KOPT-K1 (cell line): ENCODE data around the gene STK32C.
"Not testable (repeated sequence)": the region's sequence is repeated elsewhere in the genome, so short reads cannot be mapped to it uniquely, and the experiment has no call there.

Experiments used
- H3K27ac ChIP-seq: fragments of 200-600 bp; sonication (generic); 2 replicates; pipeline ENCODE4 v1.5.1; 2016; ENCODE audit warnings: antibody characterized with exemption, mild to moderate bottlenecking, low read depth, low read length; ENCODE audit not compliant: poor library complexity, severe bottlenecking
- H3K36me3 ChIP-seq: fragments of 200-600 bp; sonication (generic); 2 replicates; pipeline ENCODE4 v1.5.1; 2017; ENCODE audit warnings: antibody characterized with exemption, mild to moderate bottlenecking, low read length, moderate library complexity; ENCODE audit not compliant: insufficient read depth
- H3K9me3 ChIP-seq: fragments of 200-600 bp; sonication (generic); 2 replicates; pipeline ENCODE4 v1.5.1; 2017; ENCODE audit warnings: antibody characterized with exemption, low read length, mild to moderate bottlenecking; ENCODE audit not compliant: insufficient read depth, poor library complexity, severe bottlenecking

Gene STK32C

DNA sequence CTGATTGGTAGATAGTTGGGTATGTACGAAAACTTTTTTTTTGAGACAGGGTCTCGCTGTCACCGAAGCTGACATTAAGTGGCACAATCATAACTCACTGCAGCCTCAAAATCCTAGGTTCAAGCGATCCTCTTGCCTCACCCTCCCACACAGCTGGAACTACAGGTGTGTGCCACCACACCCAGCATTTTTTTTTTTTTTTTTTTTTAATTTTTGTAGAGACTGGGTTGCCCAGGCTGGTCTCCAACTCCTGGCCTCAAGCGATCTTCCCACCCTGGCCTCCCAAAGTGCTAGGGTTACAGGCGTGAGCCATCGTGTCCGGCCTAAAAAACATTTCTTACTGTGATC is 22.7 kb upstream of the STK32C start:
- Histone ChIP-seq H3K9me3 (peaks cover 8% of the 10 kb centered on the region), H3K36me3 (peaks cover 37% of the 10 kb centered on the region), H3K27ac (peak overlapping the region; percentile 94)

DNA sequence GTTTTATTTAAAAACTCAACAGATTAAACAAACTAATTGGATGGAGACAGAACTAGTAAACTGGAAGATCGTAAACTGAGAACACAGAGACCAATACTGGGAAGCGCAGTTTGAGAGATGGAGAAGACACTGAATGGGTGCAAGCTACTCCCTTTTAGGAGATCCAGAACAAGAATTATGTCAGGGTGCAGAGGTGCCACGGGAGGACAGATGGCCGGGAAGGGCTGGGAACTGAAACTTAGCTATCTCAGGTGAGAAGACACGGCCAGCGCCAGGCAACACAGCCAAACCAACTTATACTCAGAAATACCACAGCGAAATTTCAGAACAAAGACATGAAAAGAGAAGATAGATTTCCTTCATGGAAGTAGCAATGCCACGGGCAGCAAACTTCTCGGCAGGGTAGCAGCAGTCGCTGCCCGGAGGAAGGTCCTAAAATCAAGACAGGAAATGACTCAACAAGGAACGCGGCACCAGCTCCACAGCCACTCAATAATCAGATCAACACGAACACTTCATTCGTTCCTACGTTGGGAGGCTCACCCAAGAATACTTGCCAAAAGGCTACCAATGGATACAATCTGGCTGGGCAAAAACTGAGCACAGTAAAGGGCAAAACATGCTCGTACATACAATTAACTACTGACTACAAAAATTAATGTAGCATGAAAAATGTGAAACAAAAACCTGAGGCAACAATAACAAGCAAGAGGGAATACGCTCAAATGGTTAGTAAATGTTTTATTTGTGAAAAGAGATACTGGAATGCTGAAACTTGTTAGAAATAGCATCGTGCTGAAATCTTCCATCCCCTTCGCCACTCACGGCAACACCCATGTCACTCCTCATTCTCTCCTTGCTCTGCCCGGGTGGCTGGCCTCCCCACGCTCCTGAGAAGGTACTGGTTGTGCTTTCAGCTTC is 22.1 kb upstream of the STK32C start:
- Histone ChIP-seq H3K27ac (peak overlapping the region; percentile 94), H3K9me3 (peaks cover 8% of the 10 kb centered on the region), H3K36me3 (peaks cover 37% of the 10 kb centered on the region)

DNA sequence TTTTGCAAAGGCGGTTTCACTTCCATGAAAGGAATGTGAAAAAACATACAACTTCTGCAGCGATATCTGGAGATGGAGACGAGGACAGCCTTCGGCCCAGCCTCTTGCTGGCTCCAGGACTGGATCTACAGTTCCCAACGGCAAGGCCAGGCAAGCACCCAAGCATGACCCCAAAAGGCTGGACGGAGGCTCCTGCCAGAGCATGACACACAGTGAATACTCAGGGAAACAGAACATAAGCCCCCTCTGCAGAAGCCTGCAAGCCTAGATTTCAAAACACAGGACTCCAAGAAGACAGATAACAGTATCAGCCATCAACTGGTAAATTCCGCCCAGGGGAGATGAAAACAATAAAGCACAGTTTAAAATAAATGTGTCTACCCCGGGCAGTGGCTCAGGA is 21.0 kb upstream of the STK32C start:
- peaks cover 43% of the 10 kb centered on the region for H3K36me3 ChIP-seq
- H3K9me3 ChIP-seq: peaks cover 8% of the 10 kb centered on the region
- H3K27ac ChIP-seq: no peak overlapping the region

DNA sequence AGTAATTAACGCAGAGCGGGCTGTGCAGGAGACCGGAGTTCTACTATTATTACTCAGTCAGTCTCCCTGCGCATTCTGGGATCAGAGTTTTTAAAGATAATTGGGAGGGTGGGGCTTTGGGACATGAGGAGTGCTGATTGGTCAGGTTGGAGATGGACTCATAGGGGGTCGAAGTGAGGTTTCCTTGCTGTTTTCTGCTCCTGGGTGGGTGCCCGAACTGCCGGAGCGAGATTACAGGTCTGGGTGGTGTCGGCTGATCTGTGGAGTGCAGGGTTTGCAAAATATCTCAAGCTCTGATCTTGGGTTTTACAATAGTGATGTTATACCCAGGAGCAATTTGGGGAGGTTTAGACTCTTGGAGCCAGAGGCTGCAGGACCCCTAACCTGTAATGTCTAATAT is 20.4 kb upstream of the STK32C start:
- no peak overlapping the region for H3K27ac ChIP-seq
- peaks cover 50% of the 10 kb centered on the region for H3K36me3 ChIP-seq
- H3K9me3 ChIP-seq: peaks cover 8% of the 10 kb centered on the region

DNA sequence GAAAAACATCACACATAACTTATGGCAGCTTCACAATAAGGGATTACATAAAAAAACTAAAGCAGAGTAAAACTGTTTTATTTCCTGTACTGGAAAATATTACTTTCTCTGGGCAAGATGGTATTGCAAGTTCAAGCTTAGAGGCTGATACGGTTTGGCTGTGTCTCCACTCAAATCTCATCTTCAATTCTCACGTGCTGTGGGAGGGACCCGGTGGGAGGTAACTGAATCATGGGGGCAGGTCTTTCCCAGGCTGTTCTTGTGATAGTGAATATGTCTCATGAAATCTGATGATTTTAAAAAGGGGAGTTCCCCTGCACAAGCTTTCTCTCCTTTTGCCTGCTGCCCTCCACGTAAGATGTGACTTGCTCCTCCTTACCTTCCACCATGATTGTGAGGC is 19.2 kb upstream of the STK32C start:
- peaks cover 50% of the 10 kb centered on the region for H3K36me3 ChIP-seq
- H3K27ac ChIP-seq: no peak overlapping the region
- H3K9me3 ChIP-seq: peaks cover 8% of the 10 kb centered on the region

DNA sequence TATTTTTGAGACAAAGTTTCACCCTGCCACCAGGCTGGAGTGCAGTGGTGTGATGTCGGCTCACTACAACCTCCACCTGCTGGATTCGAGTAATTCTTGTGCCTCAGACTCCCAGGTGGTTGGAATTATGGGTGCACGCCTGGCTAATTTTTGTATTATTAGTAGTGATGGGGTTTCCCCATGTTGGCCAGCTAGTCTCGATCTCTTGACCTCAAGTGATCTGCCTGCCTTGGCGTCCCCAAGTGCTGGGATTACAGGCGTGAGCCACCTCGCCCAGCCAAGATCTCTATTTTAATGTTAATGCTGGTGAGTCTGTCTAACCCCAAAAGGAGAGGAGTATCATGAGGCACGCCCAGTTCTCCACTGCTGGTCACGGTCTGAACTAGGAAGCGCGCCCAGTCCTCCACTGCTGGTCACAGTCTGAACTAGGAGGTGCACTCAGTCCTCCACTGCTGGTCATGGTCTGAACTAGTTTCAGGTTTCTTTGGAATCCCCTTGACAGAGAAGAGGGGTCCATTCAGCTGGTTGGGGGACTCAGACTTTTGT is 18.7 kb upstream of the STK32C start:
- Histone ChIP-seq H3K27ac (no peak overlapping the region), H3K9me3 (peaks cover 8% of the 10 kb centered on the region), H3K36me3 (peaks cover 50% of the 10 kb centered on the region)

DNA sequence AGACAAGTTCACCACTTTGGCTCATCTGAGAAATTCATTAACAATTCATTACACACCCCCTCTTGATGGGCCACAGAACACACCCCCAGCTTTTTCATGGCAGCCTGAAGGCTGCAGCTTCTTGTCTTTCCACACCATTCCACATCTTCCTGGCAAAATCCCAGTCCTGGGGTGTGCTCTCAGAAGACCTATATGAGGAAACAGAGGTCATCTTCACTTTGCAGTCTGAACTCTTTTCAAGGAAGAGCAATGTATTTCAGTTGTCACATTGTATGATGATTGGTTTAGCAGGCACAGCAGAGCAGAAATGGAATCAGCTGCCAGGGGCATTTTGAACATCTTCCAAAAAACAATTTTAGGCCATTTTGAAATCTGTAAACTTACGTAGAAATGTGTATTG is 16.4 kb upstream of the STK32C start:
- Histone ChIP-seq H3K27ac (no peak overlapping the region), H3K9me3 (peaks cover 8% of the 10 kb centered on the region), H3K36me3 (peaks cover 50% of the 10 kb centered on the region)

DNA sequence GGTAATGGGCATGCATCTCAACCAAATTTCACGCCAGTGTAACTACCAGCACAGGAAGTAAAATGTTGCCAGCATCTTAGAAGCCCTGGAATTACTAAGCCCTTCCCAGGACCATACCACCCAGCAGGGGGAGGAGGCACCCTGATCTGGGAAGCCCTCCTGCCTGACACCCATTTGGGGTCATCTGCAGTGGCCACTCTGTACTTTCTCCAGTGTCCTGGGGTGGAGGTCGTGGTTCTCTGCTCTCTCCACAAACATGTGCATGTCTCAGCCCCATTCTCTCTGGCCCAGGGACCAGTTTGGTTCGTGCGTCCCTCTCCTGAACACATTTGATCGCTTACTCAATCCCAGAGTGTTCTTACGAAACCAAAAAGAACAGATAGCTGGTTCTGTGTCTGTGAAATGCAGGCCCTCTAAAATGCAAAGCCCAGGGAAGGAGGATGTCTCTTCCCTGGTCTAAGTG is 14.9 kb upstream of the STK32C start:
- Histone ChIP-seq H3K27ac (no peak overlapping the region), H3K9me3 (peaks cover 8% of the 10 kb centered on the region), H3K36me3 (peaks cover 35% of the 10 kb centered on the region)

DNA sequence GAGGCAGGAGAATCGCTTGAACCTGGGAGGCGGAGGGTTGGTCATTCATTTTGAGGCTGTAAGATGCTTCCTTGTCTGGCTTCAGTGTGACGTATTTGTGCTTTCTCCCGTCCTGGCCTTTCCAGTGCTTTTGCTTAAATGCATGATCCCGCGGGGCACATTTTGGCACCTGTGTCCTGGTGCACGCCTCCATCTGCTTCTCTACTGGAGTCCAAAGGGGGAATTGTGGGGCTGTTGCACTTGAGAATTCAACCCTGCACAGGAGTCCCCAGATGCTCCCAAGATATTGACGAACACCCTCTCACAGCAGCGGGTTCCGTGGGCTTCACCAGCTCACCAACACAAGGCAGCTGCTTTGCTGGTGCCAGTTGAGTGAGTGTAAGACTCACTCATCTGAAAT is 14.0 kb upstream of the STK32C start:
- Histone ChIP-seq H3K36me3 (peaks cover 26% of the 10 kb centered on the region), H3K27ac (no peak overlapping the region), H3K9me3 (peaks cover 8% of the 10 kb centered on the region)

DNA sequence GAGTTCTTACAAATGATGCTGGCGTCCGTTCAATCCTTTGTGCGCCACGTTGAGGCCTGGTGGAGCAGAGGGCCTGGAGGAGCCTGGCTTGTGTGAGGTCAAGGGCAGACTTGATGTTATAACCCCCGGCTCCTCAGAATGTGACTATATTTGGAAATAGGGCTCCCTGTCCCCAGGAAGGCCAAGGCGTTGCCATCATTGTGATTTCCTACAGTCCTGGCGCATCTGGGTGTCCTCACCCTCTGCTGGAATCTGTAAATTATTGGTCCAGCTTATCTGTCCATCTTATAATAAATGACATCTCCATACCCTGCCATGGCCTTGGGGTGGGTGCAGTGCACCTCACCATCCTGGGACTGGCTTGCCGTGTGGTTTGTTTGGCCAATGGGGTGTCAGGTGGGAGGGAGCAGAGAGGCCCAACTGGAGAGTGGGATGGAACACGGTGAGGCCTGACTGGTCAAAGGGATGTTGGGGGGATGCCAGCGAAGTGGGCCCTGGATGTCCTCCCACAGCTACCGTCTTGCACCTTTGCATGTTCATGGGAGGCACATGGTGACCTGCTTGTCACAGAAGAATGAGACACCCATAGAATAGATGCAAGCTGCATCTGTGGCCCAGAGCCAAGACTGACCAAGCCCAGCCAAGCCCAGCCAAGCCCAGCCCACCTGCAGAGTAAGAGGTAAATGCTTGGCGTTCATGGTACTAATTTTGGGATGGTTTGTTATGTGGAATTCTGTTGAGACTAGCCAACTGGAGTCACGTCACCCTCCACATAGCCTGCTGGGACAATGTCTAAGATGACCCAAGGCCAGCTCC is 13.1 kb upstream of the STK32C start:
- no peak overlapping the region for H3K27ac ChIP-seq
- peaks cover 17% of the 10 kb centered on the region for H3K36me3 ChIP-seq
- peaks cover 1% of the 10 kb centered on the region for H3K9me3 ChIP-seq

DNA sequence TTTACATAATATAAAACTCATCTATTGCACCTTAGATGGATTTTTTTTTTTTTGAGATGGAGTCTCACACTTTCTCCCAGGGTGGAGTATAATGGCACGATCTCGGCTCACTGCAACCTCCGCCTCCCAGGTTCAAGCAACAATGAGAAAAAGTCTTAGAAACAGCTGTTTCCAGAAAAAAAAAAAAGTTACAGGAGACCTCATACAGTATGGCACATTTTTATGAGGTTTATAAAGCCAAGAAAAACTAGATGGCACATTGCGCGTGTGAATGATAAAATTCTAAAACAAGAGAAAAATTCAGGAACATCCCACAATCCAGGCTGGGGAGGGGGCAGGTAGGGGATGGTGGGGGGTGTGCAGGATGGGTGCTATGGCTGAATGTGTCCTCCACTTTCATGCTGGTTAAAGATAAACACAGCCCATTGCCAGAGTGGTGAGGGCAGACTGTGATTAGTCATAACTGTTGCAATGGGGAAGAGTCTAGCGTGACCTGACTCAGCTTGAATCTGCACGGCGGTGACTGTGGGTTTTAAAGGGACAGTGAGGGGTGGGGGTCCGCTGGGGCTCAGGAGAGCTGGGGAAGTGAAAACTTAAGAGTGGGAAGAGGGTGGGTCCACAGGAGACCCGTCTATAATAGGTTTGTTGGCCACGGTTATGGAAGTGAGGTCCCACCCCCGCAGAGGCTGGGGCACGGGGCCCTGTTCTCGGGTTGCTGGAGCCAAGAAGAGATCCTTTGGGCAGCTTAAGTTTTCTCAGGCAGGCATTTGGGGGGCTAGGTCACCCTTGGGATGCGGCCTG is 12.3 kb upstream of the STK32C start:
- H3K9me3 ChIP-seq: no peaks in the 10 kb centered on the region
- no peak overlapping the region for H3K27ac ChIP-seq
- H3K36me3 ChIP-seq: peaks cover 13% of the 10 kb centered on the region; the same call in 1 of the 2 replicates

DNA sequence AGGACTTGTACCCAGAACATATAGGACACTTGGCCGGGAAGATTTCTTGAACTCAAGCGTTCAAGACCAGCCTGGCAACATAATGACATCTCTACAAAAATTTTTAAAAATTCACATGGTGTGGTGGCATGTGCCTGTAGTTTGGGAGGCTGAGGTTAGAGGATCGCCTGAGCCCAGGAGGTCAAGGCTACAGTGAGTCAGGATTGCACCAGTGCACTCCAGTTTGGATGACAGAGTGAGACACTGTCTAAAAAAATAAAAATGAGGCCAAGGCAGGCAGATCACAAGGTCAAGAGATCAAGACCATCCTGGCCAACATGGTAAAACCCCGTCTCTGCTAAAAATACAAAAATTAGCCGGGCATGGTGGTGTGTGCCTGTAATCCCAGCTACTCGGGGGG is 9.7 kb upstream of the STK32C start:
- not testable (repeated sequence) for H3K36me3 ChIP-seq, H3K27ac ChIP-seq

DNA sequence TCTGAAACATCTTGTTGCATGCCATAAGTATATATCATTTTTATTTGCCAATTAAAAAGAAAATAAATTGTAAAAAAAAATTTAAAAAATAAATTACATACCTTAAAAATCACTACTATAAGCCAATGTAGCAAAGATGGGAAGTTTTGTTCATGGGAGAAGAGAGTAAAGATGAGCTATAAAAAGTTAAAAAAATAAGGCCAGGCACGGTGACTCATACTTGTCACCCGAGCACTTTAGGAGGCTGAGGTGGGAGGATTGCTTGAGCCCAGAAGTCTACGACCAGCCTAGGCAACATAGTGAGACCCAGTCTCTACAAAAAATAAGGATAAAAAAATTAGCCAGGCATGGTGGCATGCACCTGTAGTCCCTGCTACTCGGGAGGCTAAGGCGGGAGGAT is 8.4 kb upstream of the STK32C start:
- H3K9me3 ChIP-seq: no peaks in the 10 kb centered on the region
- no peaks in the 10 kb centered on the region for H3K36me3 ChIP-seq
- H3K27ac ChIP-seq: no peak overlapping the region

More for the DNA sequence above, 9.7 kb upstream of the STK32C start:
- not testable (repeated sequence) for H3K9me3 ChIP-seq

DNA sequence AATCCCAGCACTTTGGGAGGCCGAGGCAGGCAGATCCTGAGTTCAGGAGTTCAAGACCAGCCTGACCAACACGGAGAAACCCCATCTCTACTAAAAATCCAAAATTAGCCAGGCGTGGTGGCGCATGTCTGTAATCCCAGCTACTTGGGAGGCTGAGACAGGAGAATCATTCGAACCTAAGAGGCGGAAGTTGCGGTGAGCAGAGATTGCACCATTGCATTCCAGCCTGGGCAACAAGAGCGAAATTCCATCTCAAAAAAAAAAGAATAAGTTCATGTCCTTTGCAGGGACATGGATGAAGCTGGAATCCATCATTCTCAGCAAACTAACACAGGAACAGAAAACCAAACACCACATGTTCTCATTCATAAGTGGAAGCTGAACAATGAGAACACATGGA is 7.1 kb upstream of the STK32C start:
- not testable (repeated sequence) for H3K9me3 ChIP-seq, H3K27ac ChIP-seq, H3K36me3 ChIP-seq

DNA sequence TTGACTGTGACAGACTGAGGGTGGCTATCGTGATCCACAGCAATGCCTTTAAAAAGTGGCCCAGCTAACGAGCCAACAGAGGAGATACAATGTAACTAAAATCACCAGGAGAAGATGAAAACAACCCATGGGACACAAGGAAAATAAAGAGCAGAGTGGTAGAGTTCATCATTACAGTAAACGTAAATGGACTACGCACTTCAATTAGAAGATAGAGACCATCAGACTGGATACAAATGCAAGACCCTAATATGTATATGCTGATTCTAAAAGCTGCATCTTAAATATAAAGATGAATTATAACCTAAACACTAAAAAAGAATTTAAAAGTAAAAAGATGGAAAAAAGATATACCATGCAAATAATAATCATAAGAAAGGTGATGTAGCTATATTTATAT is 6.6 kb upstream of the STK32C start:
- Histone ChIP-seq H3K36me3 (no peaks in the 10 kb centered on the region), H3K9me3 (no peaks in the 10 kb centered on the region), H3K27ac (no peak overlapping the region)
